GM18507 (cell line): Measurements from ENCODE around the gene NCBP3.
A peak's percentile ranks its signal among the peaks of the same experiment; 100 is the strongest.

Experiments
- DNase-seq: peaks from one replicate; pipeline ENCODE4 v3.0.0; 2011; ENCODE audit warnings: low read depth; ENCODE audit not compliant: insufficient read length; ENCODE audit errors: extremely low spot score
- FAIRE-seq: peaks from 2 replicates; lab custom pipeline; 2011; peaks lifted over from hg19 to GRCh38; lab: Jason Lieb, UNC

Gene NCBP3

GRCh38 chr17:3815925-3816324, 30.1 kb downstream of the NCBP3 start:
- FAIRE-seq (no peak), DNase-seq (no peak)

- no peak for DNase-seq
- FAIRE-seq = no peak
Observed at GRCh38 chr17:3815122-3815521, 30.9 kb downstream of the NCBP3 start.

GRCh38 chr17:3814361-3814760, 31.7 kb downstream of the NCBP3 start:
- FAIRE-seq (no peak), DNase-seq (no peak)

GRCh38 chr17:3813171-3813570, 32.9 kb downstream of the NCBP3 start:
- DNase-seq (no peak), FAIRE-seq (no peak)

- no peak for DNase-seq
Observed at GRCh38 chr17:3812771-3813170, 33.3 kb downstream of the NCBP3 start.

GRCh38 chr17:3812284-3812683, 33.8 kb downstream of the NCBP3 start:
- DNase-seq = no peak
- no peak for FAIRE-seq

More at GRCh38 chr17:3812771-3813170, 33.3 kb downstream of the NCBP3 start:
- FAIRE-seq = no peak

GRCh38 chr17:3810019-3810418, 36.0 kb downstream of the NCBP3 start:
- peak; percentile 38 for FAIRE-seq
- no peak for DNase-seq

- FAIRE-seq (no peak), DNase-seq (no peak)
Observed at GRCh38 chr17:3809135-3809534, 36.9 kb downstream of the NCBP3 start.

GRCh38 chr17:3808701-3809100, 37.3 kb downstream of the NCBP3 start:
- FAIRE-seq (no peak), DNase-seq (no peak)

- DNase-seq (no peak), FAIRE-seq (no peak)
Observed at GRCh38 chr17:3805581-3805980, 40.5 kb downstream of the NCBP3 start.

GRCh38 chr17:3804503-3804931, 41.5 kb downstream of the NCBP3 start:
- DNase-seq (peak; percentile 60), FAIRE-seq (peak; percentile 90)

- DNase-seq (no peak), FAIRE-seq (no peak)
Observed at GRCh38 chr17:3803308-3803640, 42.8 kb downstream of the NCBP3 start.

GRCh38 chr17:3802461-3803307, 43.4 kb downstream of the NCBP3 start:
- FAIRE-seq = no peak
- DNase-seq = no peak

GRCh38 chr17:3801792-3802191, 44.3 kb downstream of the NCBP3 start:
- FAIRE-seq = no peak
- DNase-seq = no peak

- FAIRE-seq (no peak), DNase-seq (no peak)
Observed at GRCh38 chr17:3801347-3801746, 44.7 kb downstream of the NCBP3 start.

GRCh38 chr17:3800362-3801271, 45.4 kb downstream of the NCBP3 start, which contains the start of gene ITGAE:
TSS of gene ITGAE (minus strand) at chr17:3801188. CDS start at chr17:3801144, 44 bp downstream.
- FAIRE-seq (no peak), DNase-seq (no peak)

GRCh38 chr17:3799181-3799945, 46.7 kb downstream of the NCBP3 start:
- FAIRE-seq = no peak
- no peak for DNase-seq

GRCh38 chr17:3798273-3799180, 47.5 kb downstream of the NCBP3 start:
- FAIRE-seq = peak; percentile 70
- DNase-seq = no peak

GRCh38 chr17:3796822-3797170, 49.2 kb downstream of the NCBP3 start:
- FAIRE-seq = no peak

More at GRCh38 chr17:3796822-3797170, 49.2 kb downstream of the NCBP3 start:
- DNase-seq = peak; percentile 56
